Tibial artery (tissue), 4 donors: ENCODE results near the gene TMEM266.

Experiments used
- DNase-seq, 2 donors: peaks; one replicate each; pipeline ENCODE4 v3.0.0-alpha.2; 2019
- H3K27ac ChIP-seq, 2 donors: fragments of 200-600 bp; sonication (generic) in 1 of 2; 1 replicate in 1 of 2; 2 replicates in 1 of 2; pipeline ENCODE4 v1.5.1; 2018 to 2019; ENCODE audit warnings: mild to moderate bottlenecking in 1 of 2
- H3K27me3 ChIP-seq, 2 donors: fragments of 200-600 bp; sonication (generic) in 1 of 2; one replicate each; pipeline versions ENCODE4 v1.5.1 to v1.6.0; 2016 to 2019
- H3K36me3 ChIP-seq, 3 donors: fragments of 200-600 bp; sonication (generic) in 2 of 3; one replicate each; pipeline ENCODE4 v1.5.1; 2016 to 2019; ENCODE audit warnings: mild to moderate bottlenecking in 2 of 3
- H3K4me1 ChIP-seq, 4 donors: fragments of 200-600 bp; sonication (generic) in 2 of 4; 1 replicate in 3 of 4; 2 replicates in 1 of 4; pipeline ENCODE4 v1.5.1; 2016 to 2019
- H3K4me3 ChIP-seq, 2 donors: fragments of 200-600 bp; sonication (generic) in 1 of 2; 1 replicate in 1 of 2; 2 replicates in 1 of 2; pipeline ENCODE4 v1.5.1; 2018 to 2019; ENCODE audit warnings: mild to moderate bottlenecking in 2 of 2
- H3K9me3 ChIP-seq, 3 donors: fragments of 200-600 bp; sonication (generic) in 1 of 3; one replicate each; pipeline ENCODE4 v1.5.1; 2016 to 2019
- CTCF ChIP-seq, 2 experiments: fragments of 200-600 bp in 1 of 2; fragments of 450-650 bp in 1 of 2; IDR thresholded peaks; one replicate each; pipeline ENCODE4 v1.5.1; 2017 to 2019; ENCODE audit warnings: antibody characterized with exemption in 2 of 2, mild to moderate bottlenecking in 1 of 2, moderate library complexity in 1 of 2
- intact Hi-C: fragments of 100-400 bp; cut with DNase I; formaldehyde crosslinking; loops from one replicate; pipeline ENCODE4 v1.15.0; 2023; ENCODE audit warnings: low total_unique reads

Gene TMEM266

GRCh38 chr15:76190070-76190564 lies 130.3 kb downstream of the TMEM266 start:
- DNase-seq, result no peak
- no peak for TF ChIP-seq CTCF (IDR thresholded peaks at IDR 0.05)
- intact Hi-C loops, result loop anchor here (5.0 kb wide), 1 partner anchor 142 kb away; no protein-coding TSS in a partner anchor
- no peaks in the 10 kb centered on the region for H3K36me3 ChIP-seq
- H3K9me3 ChIP-seq, result no peaks in the 10 kb centered on the region
- peaks cover 0 to 51% of the 10 kb centered on the region in 2 donors for H3K27me3 ChIP-seq
- H3K4me1 ChIP-seq, result peaks cover 0 to 16% (median 9%) of the 10 kb centered on the region in 4 donors
- no peak overlapping the region for H3K4me3 ChIP-seq
- no peak overlapping the region for H3K27ac ChIP-seq

- Histone ChIP-seq H3K4me3 (no peak overlapping the region), H3K36me3 (no peaks in the 10 kb centered on the region), H3K4me1 (peaks cover 0 to 22% (median 14%) of the 10 kb centered on the region in 4 donors), H3K9me3 (no peaks in the 10 kb centered on the region), H3K27ac (no peak overlapping the region), H3K27me3 (peaks cover 0 to 48% of the 10 kb centered on the region in 2 donors)
- peak; percentile 86 to 89 for TF ChIP-seq CTCF (IDR thresholded peaks at IDR 0.05)
- peak; percentile 68 to 83 for DNase-seq
- intact Hi-C loops, result loop anchor here (5.0 kb wide), 1 partner anchor 141 kb away; no protein-coding TSS in a partner anchor
Observed at GRCh38 chr15:76190751-76191538, 131.2 kb downstream of the TMEM266 start.

GRCh38 chr15:76191539-76192244 lies 131.9 kb downstream of the TMEM266 start:
- no peaks in the 10 kb centered on the region for H3K36me3 ChIP-seq
- H3K4me3 ChIP-seq, result no peak overlapping the region
- no peak for DNase-seq
- no peak for TF ChIP-seq CTCF (IDR thresholded peaks at IDR 0.05)
- peaks cover 0 to 27% (median 21%) of the 10 kb centered on the region in 4 donors for H3K4me1 ChIP-seq
- no peak overlapping the region for H3K27ac ChIP-seq
- intact Hi-C loops, result loop anchor here (5.0 kb wide), 1 partner anchor 141 kb away; no protein-coding TSS in a partner anchor
- H3K27me3 ChIP-seq, result peaks cover 0 to 41% of the 10 kb centered on the region in 2 donors
- H3K9me3 ChIP-seq, result no peaks in the 10 kb centered on the region

GRCh38 chr15:76192715-76193114 lies 132.9 kb downstream of the TMEM266 start:
- intact Hi-C loops, result loop anchor here (5.0 kb wide), 1 partner anchor 140 kb away; no protein-coding TSS in a partner anchor
- Histone ChIP-seq H3K27me3 (peaks cover 0 to 38% of the 10 kb centered on the region in 2 donors), H3K36me3 (no peaks in the 10 kb centered on the region), H3K4me3 (no peak overlapping the region), H3K27ac (no peak overlapping the region), H3K4me1 (peaks cover 0 to 37% (median 32%) of the 10 kb centered on the region in 4 donors), H3K9me3 (no peaks in the 10 kb centered on the region)
- no peak for TF ChIP-seq CTCF (IDR thresholded peaks at IDR 0.05)
- no peak for DNase-seq

GRCh38 chr15:76193934-76194333 lies 134.1 kb downstream of the TMEM266 start:
- Histone ChIP-seq H3K9me3 (no peaks in the 10 kb centered on the region), H3K4me3 (no peak overlapping the region), H3K4me1 (peaks cover 0 to 49% (median 44%) of the 10 kb centered on the region in 4 donors), H3K36me3 (no peaks in the 10 kb centered on the region), H3K27me3 (peaks cover 0 to 28% of the 10 kb centered on the region in 2 donors), H3K27ac (no peak overlapping the region)
- no peak for DNase-seq
- TF ChIP-seq CTCF (IDR thresholded peaks at IDR 0.05), result no peak
- intact Hi-C loops, result loop anchor here (5.0 kb wide), 1 partner anchor 138 kb away; no protein-coding TSS in a partner anchor
